ENCODE data around the gene LITAF. TPM values are rescaled to one million over a fixed set of nuclear protein-coding genes. Genes with fewer than 3 reads are reported as not detected.
A peak's percentile ranks its signal among the peaks of the same experiment; 100 is the strongest.

The LITAF gene
- polyA plus RNA-seq, 2 of the 4 experiments (the other 2 are of a cell fraction) = 197 to 227 TPM

GRCh38 chr16:11631214-11631613 lies 44.5 kb upstream of the LITAF start:
- TF ChIP-seq POLR2AphosphoS2 (conservative IDR thresholded peaks at IDR 0.05; ENCODE audit: low read length) (no peak), ATOH8 (CRISPR knock-in tag; IDR thresholded peaks at IDR 0.05; ENCODE audit: low read depth) (no peak)
- FAIRE-seq (no peak), ATAC-seq (0 out of 6 replicates have a peak, but pooled peaks of 1 of the 2 experiments have one; percentile 9), DNase-seq (ENCODE audit: low read depth in 1 of 2, low spot score in 1 of 2) (no peak)
- Histone ChIP-seq H3K27ac (peak overlapping the region; percentile 30 to 79; a peak in 2 of 6 replicates), H3K4me1 (peaks cover 26% of the 10 kb centered on the region), H3K4me3 (no peak overlapping the region), H3K4me2 (no peak overlapping the region), H3K9me3 (no peaks in the 10 kb centered on the region)
- ChIA-PET POLR2A (no interaction called here), CTCF (interaction anchor here (0.8 to 1.8 kb wide), 3 partner anchors 9 to 46 kb away, joined by 3 to 4 read pairs (median 3); no protein-coding TSS in a partner anchor)
- 80% methylated on average over 7 of the region's 7 CpGs for WGBS (ENCODE audit: missing lambda C conversion rate)

- Histone ChIP-seq H3K4me2 (no peak overlapping the region), H3K4me1 (peaks cover 26% of the 10 kb centered on the region), H3K9me3 (no peaks in the 10 kb centered on the region), H3K4me3 (no peak overlapping the region), H3K27ac (peak overlapping the region in 1 of 2 experiments; percentile 79; a peak in 3 of 6 replicates)
- TF ChIP-seq HMGXB4 (CRISPR knock-in tag; IDR thresholded peaks at IDR 0.05; ENCODE audit: borderline replicate concordance) = no peak
- TF ChIP-seq KDM1A (IDR thresholded peaks at IDR 0.05; ENCODE audit: low read depth) = no peak
- TF ChIP-seq BCL3 (IDR thresholded peaks at IDR 0.05) = no peak
- TF ChIP-seq KDM5A (IDR thresholded peaks at IDR 0.05) = no peak
- 81% methylated on average over 6 of the region's 6 CpGs for WGBS (ENCODE audit: missing lambda C conversion rate)
- DNase-seq (ENCODE audit: low read depth in 1 of 2, low spot score in 1 of 2) (no peak), ATAC-seq (no peak), FAIRE-seq (no peak)
- ChIA-PET POLR2A (no interaction called here), CTCF (interaction anchor here (1.2 to 1.8 kb wide), 2 partner anchors 10 to 23 kb away, joined by 3 to 4 read pairs; no protein-coding TSS in a partner anchor)
These were observed 44.0 kb upstream of the LITAF start for GRCh38 chr16:11630768-11631056.

GRCh38 chr16:11630046-11630767 lies 43.5 kb upstream of the LITAF start:
- Histone ChIP-seq H3K4me3 (no peak overlapping the region), H3K4me2 (no peak overlapping the region), H3K9me3 (no peaks in the 10 kb centered on the region), H3K27ac (peak overlapping the region in 1 of 2 experiments; percentile 79; a peak in 3 of 6 replicates), H3K4me1 (peaks cover 26% of the 10 kb centered on the region)
- POLR2A ChIA-PET = interaction anchor here (1.2 kb wide), 1 partner anchor 10 kb away, joined by 4 read pairs; no protein-coding TSS in a partner anchor
- CTCF ChIA-PET = interaction anchor here (0.8 to 1.6 kb wide), 4 partner anchors 10 to 223 kb away, joined by 3 to 6 read pairs (median 4); no protein-coding TSS in a partner anchor
- TF ChIP-seq FOSL2 (IDR thresholded peaks at IDR 0.05) (no peak), FOSL2 (CRISPR knock-in tag; IDR thresholded peaks at IDR 0.05) (no peak), CHD4 (IDR thresholded peaks at IDR 0.05; ENCODE audit: borderline replicate concordance) (no peak), NR3C1 (IDR thresholded peaks at IDR 0.05) (no peak), FOXS1 (CRISPR knock-in tag; IDR thresholded peaks at IDR 0.05) (no peak), HOXA7 (CRISPR knock-in tag; IDR thresholded peaks at IDR 0.05) (no peak), POLR2AphosphoS2 (conservative IDR thresholded peaks at IDR 0.05; ENCODE audit: low read length) (no peak), E2F6 (IDR thresholded peaks at IDR 0.05; ENCODE audit: borderline replicate concordance, low read depth) (no peak), RFX5 (IDR thresholded peaks at IDR 0.05) (no peak), KDM5A (IDR thresholded peaks at IDR 0.05) (no peak), HDAC2 (IDR thresholded peaks at IDR 0.05) (no peak), ATOH8 (CRISPR knock-in tag; IDR thresholded peaks at IDR 0.05; ENCODE audit: low read depth) (no peak), RAD21 (conservative IDR thresholded peaks at IDR 0.05 in 1 of 2, IDR thresholded peaks at IDR 0.05 in 1 of 2) (no peak)
- no peak for FAIRE-seq
- DNase-seq (ENCODE audit: low read depth in 1 of 2, low spot score in 1 of 2) = no peak
- 85% methylated on average over 12 of the region's 12 CpGs for WGBS (ENCODE audit: missing lambda C conversion rate)
- no peak; a peak in 1 of 6 replicates for ATAC-seq

All from A549 (cell line).